ENCODE data around the gene ZGPAT. TPM values are rescaled to one million over a fixed set of nuclear protein-coding genes. Genes with fewer than 3 reads are reported as not detected.
A peak's percentile ranks its signal among the peaks of the same experiment; 100 is the strongest.

The ZGPAT gene
- total RNA-seq, 1 experiment from 2014 or later: 27.2 TPM

GRCh38 chr20:63705232-63706026 lies 2.4 kb upstream of the ZGPAT start:
- TF ChIP-seq EZH2 (IDR thresholded peaks at IDR 0.05; ENCODE audit: low read depth): no peak
- no peak for TF ChIP-seq CTCF (conservative IDR thresholded peaks at IDR 0.05)
- Histone ChIP-seq H3K4me3 (no peak overlapping the region), H3K4me1 (replicated peaks; ENCODE audit: insufficient read depth) (peaks cover 19% of the 10 kb centered on the region), H3K36me3 (ENCODE audit: low read depth) (peaks cover 20% of the 10 kb centered on the region), H3K9me2 (ENCODE audit: insufficient read depth) (no peaks in the 10 kb centered on the region), H3K79me2 (ENCODE audit: low read depth) (peaks cover 51% of the 10 kb centered on the region), H2AFZ (no peak overlapping the region), H3K4me2 (peak overlapping the region; percentile 97; the same call in 1 of the 2 replicates), H3K9me3 (ENCODE audit: insufficient read depth, low read depth) (no peaks in the 10 kb centered on the region), H3K27ac (no peak overlapping the region), H4K20me1 (ENCODE audit: insufficient read depth) (0 out of 2 replicates have a peak, but pooled peaks cover 5% of the 10 kb centered on the region), H3K27me3 (ENCODE audit: insufficient read depth, low read depth) (no peaks in the 10 kb centered on the region), H3F3A (ENCODE audit: insufficient read depth, low read depth) (peaks cover 22% of the 10 kb centered on the region; the same call in 1 of the 2 replicates)
- BruUV-seq (replicated peaks): no TSS peak
- intact Hi-C loops (cut with micrococcal nuclease; ENCODE audit: unreplicated experiment): loop anchor here (2.0 to 5.0 kb wide), 3 partner anchors 167 to 267 kb away; partner anchors contain the start of gene UCKL1
- DNase-seq: peak in 1 of 2 experiments; percentile 22
- ChIA-PET CTCF (no interaction called here), POLR2A (ENCODE audit: unreplicated experiment) (no interaction called here)

GRCh38 chr20:63706027-63706695 lies 1.7 kb upstream of the ZGPAT start:
- H3F3A ChIP-seq (ENCODE audit: insufficient read depth, low read depth): peaks cover 14% of the 10 kb centered on the region; the same call in 1 of the 2 replicates
- H3K36me3 ChIP-seq (ENCODE audit: low read depth): peaks cover 26% of the 10 kb centered on the region
- TSS peak; percentile 40 for BruUV-seq (replicated peaks)
- TF ChIP-seq CTCF (conservative IDR thresholded peaks at IDR 0.05) (no peak), EZH2 (IDR thresholded peaks at IDR 0.05; ENCODE audit: low read depth) (no peak)
- POLR2A ChIA-PET (ENCODE audit: unreplicated experiment): no interaction called here
- peaks cover 58% of the 10 kb centered on the region for H3K79me2 ChIP-seq (ENCODE audit: low read depth)
- no peaks in the 10 kb centered on the region for H3K9me2 ChIP-seq (ENCODE audit: insufficient read depth)
- DNase-seq: peak in 1 of 2 experiments; percentile 21
- CTCF ChIA-PET: no interaction called here
- H4K20me1 ChIP-seq (ENCODE audit: insufficient read depth): 0 out of 2 replicates have a peak, but pooled peaks cover 5% of the 10 kb centered on the region
- intact Hi-C loops (cut with micrococcal nuclease; ENCODE audit: unreplicated experiment): loop anchor here (2.0 to 5.0 kb wide), 3 partner anchors 167 to 266 kb away; partner anchors contain the start of gene UCKL1
- H3K9me3 ChIP-seq (ENCODE audit: insufficient read depth, low read depth): no peaks in the 10 kb centered on the region
- peaks cover 18% of the 10 kb centered on the region for H3K4me1 ChIP-seq (replicated peaks; ENCODE audit: insufficient read depth)
- peak overlapping the region; percentile 37 for H3K27ac ChIP-seq
- H3K27me3 ChIP-seq (ENCODE audit: insufficient read depth, low read depth): no peaks in the 10 kb centered on the region
- H3K4me3 ChIP-seq: peak overlapping the region; percentile 96
- no peak overlapping the region for H2AFZ ChIP-seq
- H3K4me2 ChIP-seq: peak overlapping the region; percentile 97

- DNase-seq: peak; percentile 47 to 69
Observed at GRCh38 chr20:63706852-63707557, 834 bp upstream of the ZGPAT start.

More at GRCh38 chr20:63706852-63707557, 834 bp upstream of the ZGPAT start:
- no TSS peak for BruUV-seq (replicated peaks)
- no peaks in the 10 kb centered on the region for H3K9me2 ChIP-seq (ENCODE audit: insufficient read depth)
- no peaks in the 10 kb centered on the region for H3K27me3 ChIP-seq (ENCODE audit: insufficient read depth, low read depth)
- no peaks in the 10 kb centered on the region for H3K9me3 ChIP-seq (ENCODE audit: insufficient read depth, low read depth)
- POLR2A ChIA-PET (ENCODE audit: unreplicated experiment): interaction anchor here (0.7 to 1.4 kb wide), 2 partner anchors 157 to 158 kb away, joined by 3 to 9 read pairs; partner anchors contain the start of gene TPD52L2
- H3K79me2 ChIP-seq (ENCODE audit: low read depth): peaks cover 67% of the 10 kb centered on the region
- peaks cover 34% of the 10 kb centered on the region for H3K36me3 ChIP-seq (ENCODE audit: low read depth)
- H3F3A ChIP-seq (ENCODE audit: insufficient read depth, low read depth): peaks cover 11% of the 10 kb centered on the region; the same call in 1 of the 2 replicates
- TF ChIP-seq EZH2 (IDR thresholded peaks at IDR 0.05; ENCODE audit: low read depth): no peak
- TF ChIP-seq CTCF (conservative IDR thresholded peaks at IDR 0.05): peak; percentile 66
- CTCF ChIA-PET: interaction anchor here (0.7 to 1.2 kb wide), 3 partner anchors 39 to 189 kb away, joined by 3 to 6 read pairs (median 3); partner anchors contain the start of gene TPD52L2
- peaks cover 18% of the 10 kb centered on the region for H3K4me1 ChIP-seq (replicated peaks; ENCODE audit: insufficient read depth)
- H4K20me1 ChIP-seq (ENCODE audit: insufficient read depth): peaks cover 7% of the 10 kb centered on the region; the same call in 1 of the 2 replicates
- peak overlapping the region; percentile 85 for H2AFZ ChIP-seq
- H3K4me2 ChIP-seq: peak overlapping the region; percentile 97
- H3K4me3 ChIP-seq: peak overlapping the region; percentile 96
- peak overlapping the region; percentile 37 for H3K27ac ChIP-seq
- intact Hi-C loops (cut with micrococcal nuclease; ENCODE audit: unreplicated experiment): loop anchor here (1.0 to 5.0 kb wide), 5 partner anchors 23 to 265 kb away; partner anchors contain the start of gene UCKL1
